Keratinocyte (primary cell): Measurements from ENCODE around the gene COL13A1. TPM values are rescaled to one million over a fixed set of nuclear protein-coding genes. Genes with fewer than 3 reads are reported as not detected.

Experiments used
- DNase-seq: peaks from one replicate; pipeline ENCODE4 v3.0.0-alpha.2; 2011; ENCODE audit warnings: low read depth, missing footprints, low spot score
- FAIRE-seq: peaks from 2 replicates; lab custom pipeline; 2011; peaks lifted over from hg19 to GRCh38; lab: Jason Lieb, UNC
- H2AFZ ChIP-seq: 2 replicates; pipeline ENCODE4 v1.6.0; 2012; ENCODE audit warnings: low read length, control low read depth, inconsistent platforms; ENCODE audit not compliant: control insufficient read depth
- H3K27ac ChIP-seq: 2 replicates; pipeline ENCODE4 v1.5.1; 2011; ENCODE audit warnings: low read length; ENCODE audit not compliant: control insufficient read depth, insufficient read depth
- H3K27me3 ChIP-seq: 3 replicates; pipeline ENCODE4 v1.6.0; 2011; ENCODE audit warnings: low read length; ENCODE audit not compliant: control insufficient read depth, insufficient read depth; ENCODE audit errors: extremely low read depth
- H3K36me3 ChIP-seq, 2 experiments: 2 replicates in 1 of 2; 3 replicates in 1 of 2; pipeline ENCODE4 v1.5.1; 2011; ENCODE audit warnings: low read length in 2 of 2, mild to moderate bottlenecking in 1 of 2; ENCODE audit not compliant: control insufficient read depth in 2 of 2, insufficient read depth in 2 of 2; ENCODE audit errors: extremely low read depth in 1 of 2
- H3K4me1 ChIP-seq: 3 replicates; pipeline ENCODE4 v1.5.1; 2011; ENCODE audit warnings: low read length; ENCODE audit not compliant: control insufficient read depth, insufficient read depth; ENCODE audit errors: extremely low read depth
- H3K4me2 ChIP-seq: 3 replicates; pipeline ENCODE4 v1.6.0; 2011; ENCODE audit warnings: low read depth, low read length; ENCODE audit not compliant: control insufficient read depth, insufficient read depth; ENCODE audit errors: extremely low read depth
- H3K4me3 ChIP-seq, 3 experiments: fragments of 200-600 bp in 1 of 3; sonication (generic) in 1 of 3; 2 replicates in 2 of 3; 3 replicates in 1 of 3; pipeline ENCODE4 v1.5.1; 2011 to 2016; ENCODE audit warnings: low read length in 3 of 3, mild to moderate bottlenecking in 3 of 3, control low read depth in 2 of 3, inconsistent platforms in 1 of 3, low read depth in 1 of 3, mixed read lengths in 1 of 3, mixed run types in 1 of 3, moderate library complexity in 1 of 3; ENCODE audit not compliant: control insufficient read depth in 2 of 3, insufficient read depth in 2 of 3; ENCODE audit errors: extremely low read depth in 1 of 3
- H3K79me2 ChIP-seq: 2 replicates; pipeline ENCODE4 v1.6.0; 2012; ENCODE audit warnings: low read length; ENCODE audit not compliant: control insufficient read depth, insufficient read depth
- H3K9ac ChIP-seq: 3 replicates; pipeline ENCODE4 v1.6.0; 2011; ENCODE audit warnings: low read length; ENCODE audit not compliant: control insufficient read depth, insufficient read depth; ENCODE audit errors: extremely low read depth
- H3K9me1 ChIP-seq: 3 replicates; pipeline ENCODE4 v1.6.0; 2011; ENCODE audit warnings: low read length; ENCODE audit not compliant: control insufficient read depth, insufficient read depth; ENCODE audit errors: extremely low read depth
- H3K9me3 ChIP-seq: 2 replicates; pipeline ENCODE4 v1.5.1; 2012; ENCODE audit warnings: low read depth, low read length; ENCODE audit not compliant: control insufficient read depth
- H4K20me1 ChIP-seq: 3 replicates; pipeline ENCODE4 v1.6.0; 2011; ENCODE audit warnings: low read length; ENCODE audit not compliant: control insufficient read depth, insufficient read depth; ENCODE audit errors: extremely low read depth
- EZH2 ChIP-seq: IDR thresholded peaks from one replicate; pipeline ENCODE4 v1.6.1; 2012; ENCODE audit warnings: inconsistent platforms, mild to moderate bottlenecking, low read length, moderate library complexity
- dilution Hi-C: fragments of 300-500 bp; cut with MboI; formaldehyde crosslinking; loops from one replicate; pipeline ENCODE4 v1.7.0; 2020; ENCODE audit warnings: low sequenced_read_pairs; ENCODE audit not compliant: extremely low pct_ligation_motif_present
- polyA plus RNA-seq, 5 experiments: library from polyadenylated mRNA; depleted of rRNA in 3 of 5; stranded (reverse) in 3 of 5; stranded (forward) in 1 of 5; unstranded in 1 of 5; fragments of >200 nt; gene quantifications; 1 replicate in 1 of 5; 2 replicates in 3 of 5; 3 replicates in 1 of 5; pipeline versions ENCODE4 v1.2.1 to v1.2.3, GENCODE V29; 2011 to 2012; ENCODE audit warnings: missing spikeins in 2 of 5, low read depth in 1 of 5, low replicate concordance in 1 of 5
- TF ChIP-seq, protein P1 (sequence below), 3 experiments: IDR thresholded peaks in 1 of 3; conservative IDR thresholded peaks in 1 of 3; optimal IDR thresholded peaks in 1 of 3; 2 replicates in 2 of 3; 3 replicates in 1 of 3; pipeline versions ENCODE3 to v1.5.1; 2011; ENCODE audit warnings: low read length in 3 of 3, mild to moderate bottlenecking in 3 of 3, moderate library complexity in 2 of 3, control low read depth in 1 of 3, inconsistent platforms in 1 of 3; ENCODE audit not compliant: insufficient read depth in 2 of 3; ENCODE audit errors: extremely low read depth in 1 of 3

COL13A1 gene
- polyA plus RNA-seq, 1 donor (not counting 4 experiments of a cell fraction or from before 2014, with no cell fraction given), result 1.5 TPM

GRCh38 chr10:69878951-69879350 lies 77.2 kb downstream of the COL13A1 start:
- Histone ChIP-seq H3K27me3 (no peaks in the 10 kb centered on the region), H3K4me1 (peaks cover 9% of the 10 kb centered on the region), H3K79me2 (no peaks in the 10 kb centered on the region), H4K20me1 (no peaks in the 10 kb centered on the region), H3K9me3 (no peaks in the 10 kb centered on the region), H3K36me3 (no peaks in the 10 kb centered on the region), H3K4me2 (no peak overlapping the region), H3K9me1 (no peaks in the 10 kb centered on the region), H3K9ac (no peak overlapping the region), H3K27ac (no peak overlapping the region), H3K4me3 (no peak overlapping the region), H2AFZ (no peak overlapping the region)
- DNase-seq, result no peak
- no peak for FAIRE-seq
- TF ChIP-seq, protein P1, sequence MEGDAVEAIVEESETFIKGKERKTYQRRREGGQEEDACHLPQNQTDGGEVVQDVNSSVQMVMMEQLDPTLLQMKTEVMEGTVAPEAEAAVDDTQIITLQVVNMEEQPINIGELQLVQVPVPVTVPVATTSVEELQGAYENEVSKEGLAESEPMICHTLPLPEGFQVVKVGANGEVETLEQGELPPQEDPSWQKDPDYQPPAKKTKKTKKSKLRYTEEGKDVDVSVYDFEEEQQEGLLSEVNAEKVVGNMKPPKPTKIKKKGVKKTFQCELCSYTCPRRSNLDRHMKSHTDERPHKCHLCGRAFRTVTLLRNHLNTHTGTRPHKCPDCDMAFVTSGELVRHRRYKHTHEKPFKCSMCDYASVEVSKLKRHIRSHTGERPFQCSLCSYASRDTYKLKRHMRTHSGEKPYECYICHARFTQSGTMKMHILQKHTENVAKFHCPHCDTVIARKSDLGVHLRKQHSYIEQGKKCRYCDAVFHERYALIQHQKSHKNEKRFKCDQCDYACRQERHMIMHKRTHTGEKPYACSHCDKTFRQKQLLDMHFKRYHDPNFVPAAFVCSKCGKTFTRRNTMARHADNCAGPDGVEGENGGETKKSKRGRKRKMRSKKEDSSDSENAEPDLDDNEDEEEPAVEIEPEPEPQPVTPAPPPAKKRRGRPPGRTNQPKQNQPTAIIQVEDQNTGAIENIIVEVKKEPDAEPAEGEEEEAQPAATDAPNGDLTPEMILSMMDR (optimal IDR thresholded peaks at IDR 0.05 in 1 of 3, IDR thresholded peaks at IDR 0.05 in 1 of 3, conservative IDR thresholded peaks at IDR 0.05 in 1 of 3; ENCODE audit: extremely low read depth in 1 of 3, insufficient read depth in 2 of 3, low read length in 3 of 3), result no peak
- dilution Hi-C loops, result no loop called here

DNA sequence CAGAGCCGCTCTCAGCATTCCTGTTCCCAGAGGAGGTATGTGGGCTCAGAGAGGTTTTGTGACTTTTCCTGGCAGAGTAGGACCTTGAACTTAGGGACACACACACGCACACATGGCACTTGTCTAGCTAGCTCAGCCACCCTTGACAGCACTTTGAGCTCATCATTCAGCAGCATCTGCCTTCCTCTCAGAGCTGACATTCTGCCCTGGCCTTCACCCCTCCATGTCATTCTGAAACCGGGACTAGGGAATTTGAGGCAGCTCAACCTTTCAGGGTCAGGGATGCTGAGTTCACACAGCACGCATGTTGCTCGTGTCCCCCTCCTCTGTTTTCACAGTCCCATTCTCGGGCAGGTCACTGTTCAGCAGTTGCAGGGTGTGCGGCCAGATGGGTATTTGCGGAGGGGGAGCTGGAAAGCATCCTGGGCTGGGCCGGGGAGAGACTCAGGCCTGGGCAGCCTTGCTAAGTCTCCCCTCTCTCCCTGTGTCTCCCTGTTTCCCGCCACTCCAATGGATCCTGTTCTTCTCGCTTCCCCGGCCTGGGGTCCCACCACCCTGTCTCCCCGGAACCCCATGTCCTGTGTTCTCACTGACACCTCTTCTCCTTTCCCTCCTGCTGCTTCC lies 78.0 kb downstream of the COL13A1 start:
- FAIRE-seq, result no peak
- Histone ChIP-seq H3K27me3 (no peaks in the 10 kb centered on the region), H3K36me3 (no peaks in the 10 kb centered on the region), H3K4me2 (no peak overlapping the region), H3K4me3 (no peak overlapping the region), H3K79me2 (no peaks in the 10 kb centered on the region), H3K9me3 (no peaks in the 10 kb centered on the region), H4K20me1 (no peaks in the 10 kb centered on the region), H2AFZ (no peak overlapping the region), H3K4me1 (peaks cover 3% of the 10 kb centered on the region), H3K9ac (no peak overlapping the region), H3K9me1 (no peaks in the 10 kb centered on the region), H3K27ac (no peak overlapping the region)
- TF ChIP-seq, protein P1 (optimal IDR thresholded peaks at IDR 0.05 in 1 of 3, IDR thresholded peaks at IDR 0.05 in 1 of 3, conservative IDR thresholded peaks at IDR 0.05 in 1 of 3; ENCODE audit: extremely low read depth in 1 of 3, insufficient read depth in 2 of 3, low read length in 3 of 3), result no peak
- TF ChIP-seq EZH2, result no peak
- dilution Hi-C loops, result no loop called here
- no peak for DNase-seq
